Occipital lobe (tissue), 2 donors: ENCODE measurements around the gene GLT1D1. TPM values are rescaled to one million over a fixed set of nuclear protein-coding genes. Genes with fewer than 3 reads are reported as not detected.

ENCODE experiments used
- DNase-seq: peaks from one replicate; lab custom pipeline; 2025; lab: John Stamatoyannopoulos, UW
- total RNA-seq: library from RNA; depleted of rRNA; stranded (reverse); fragments of >200 nt; gene quantifications from one replicate; pipeline ENCODE4 v1.2.3, GENCODE V29; 2014

The GLT1D1 gene
- total RNA-seq, 1 donor from 2014 or later, result 8.9 TPM

DNA sequence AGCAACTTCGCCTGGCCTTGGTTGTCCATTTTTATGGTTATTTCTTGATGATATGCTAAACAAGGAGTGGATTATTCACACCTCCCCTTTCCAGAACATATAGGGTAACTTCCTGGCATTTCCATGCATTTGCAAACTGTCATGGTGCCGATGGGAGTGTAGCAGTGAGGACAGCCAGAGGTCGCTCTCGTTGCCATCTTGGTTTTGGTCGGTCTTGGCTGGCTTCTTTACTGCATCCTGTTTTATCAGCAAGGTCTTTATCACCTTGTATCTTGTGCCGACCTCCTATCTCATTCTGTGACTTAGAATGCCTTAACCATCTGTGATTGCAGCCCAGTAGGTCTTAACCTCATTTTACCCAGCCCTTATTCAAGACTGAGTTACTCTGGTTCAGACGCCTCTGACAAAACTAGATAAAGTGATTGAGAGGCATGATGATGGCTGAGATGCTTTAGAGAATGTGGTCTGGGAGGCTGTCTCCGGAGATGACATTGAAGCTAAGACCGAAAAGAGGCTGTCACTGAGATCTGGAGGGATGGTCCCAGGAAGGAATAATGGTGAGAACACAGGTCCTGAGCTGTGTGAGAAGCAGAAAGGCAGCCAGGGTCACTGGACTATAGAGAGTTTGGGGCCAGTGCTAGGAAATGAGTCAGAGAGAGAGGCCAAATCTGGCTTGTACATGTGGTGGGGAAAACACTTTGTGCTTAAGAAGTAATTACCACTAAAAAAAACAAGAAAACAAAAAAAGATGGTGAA is 2.9 kb downstream of the GLT1D1 start:
- DNase-seq, result no peak

DNA sequence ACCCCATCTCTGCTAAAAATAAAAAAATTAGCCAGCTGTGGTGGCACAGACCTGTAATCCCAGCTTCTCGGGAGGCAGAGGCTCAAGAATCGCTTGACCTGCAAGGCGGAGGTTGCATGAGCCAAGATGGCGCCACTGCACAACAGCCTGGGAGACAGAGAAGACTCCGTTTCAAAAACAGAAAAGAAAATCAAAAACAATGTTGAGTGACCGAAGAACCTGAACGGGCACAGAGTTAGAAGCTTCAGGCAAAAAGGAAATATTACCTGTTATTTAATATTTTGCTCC is 3.5 kb downstream of the GLT1D1 start:
- DNase-seq, result no peak

DNA sequence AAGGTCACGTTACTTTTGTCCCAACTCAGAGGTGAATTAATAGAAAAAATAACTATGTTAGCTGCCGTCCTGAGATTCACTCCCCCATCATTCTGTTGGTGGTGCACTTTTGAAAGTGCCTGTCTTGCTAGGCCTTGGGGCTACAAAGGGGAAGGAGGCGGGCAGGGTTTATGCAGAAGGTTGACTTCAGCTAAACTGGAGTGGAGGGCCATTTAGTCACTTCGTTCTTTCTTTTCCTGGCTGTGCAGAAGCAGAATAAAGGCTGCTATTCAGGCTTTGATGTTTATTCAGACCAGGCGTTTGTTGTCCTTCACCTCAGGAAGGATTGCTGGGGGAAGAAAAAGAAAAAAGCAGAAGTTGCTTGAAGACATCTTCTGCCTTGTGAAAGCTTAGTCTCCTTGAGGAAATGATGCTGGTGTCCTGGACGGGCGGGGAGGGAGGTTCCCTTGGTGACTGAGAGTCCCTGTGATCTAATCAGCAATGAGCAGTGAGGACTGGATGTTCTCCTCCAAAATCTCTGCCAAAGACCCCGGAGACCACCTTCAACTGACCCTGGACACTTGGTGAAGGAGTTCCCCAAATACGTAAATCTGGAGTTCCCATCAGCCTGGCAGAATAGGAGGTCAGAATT is 4.0 kb downstream of the GLT1D1 start:
- DNase-seq, result no peak

DNA sequence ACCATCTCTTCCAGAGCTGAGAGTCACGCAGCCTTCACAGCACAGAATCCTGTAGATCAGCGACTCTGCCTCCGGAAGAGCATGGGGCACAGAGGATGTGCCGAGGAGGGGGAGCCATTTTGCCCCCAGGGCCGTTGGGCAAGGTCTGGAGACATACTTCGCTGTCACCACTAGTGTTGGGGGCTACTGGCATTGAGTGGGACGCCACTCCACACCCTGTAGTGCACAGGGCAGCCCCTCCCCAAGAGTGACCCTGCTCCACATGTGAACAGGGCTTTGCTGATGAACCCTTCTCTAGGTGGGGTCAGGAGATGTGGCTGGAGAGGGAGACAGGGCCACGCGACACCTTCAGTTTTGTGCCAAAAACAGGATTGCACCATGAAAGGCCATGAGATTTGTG is 6.0 kb downstream of the GLT1D1 start:
- no peak for DNase-seq

DNA sequence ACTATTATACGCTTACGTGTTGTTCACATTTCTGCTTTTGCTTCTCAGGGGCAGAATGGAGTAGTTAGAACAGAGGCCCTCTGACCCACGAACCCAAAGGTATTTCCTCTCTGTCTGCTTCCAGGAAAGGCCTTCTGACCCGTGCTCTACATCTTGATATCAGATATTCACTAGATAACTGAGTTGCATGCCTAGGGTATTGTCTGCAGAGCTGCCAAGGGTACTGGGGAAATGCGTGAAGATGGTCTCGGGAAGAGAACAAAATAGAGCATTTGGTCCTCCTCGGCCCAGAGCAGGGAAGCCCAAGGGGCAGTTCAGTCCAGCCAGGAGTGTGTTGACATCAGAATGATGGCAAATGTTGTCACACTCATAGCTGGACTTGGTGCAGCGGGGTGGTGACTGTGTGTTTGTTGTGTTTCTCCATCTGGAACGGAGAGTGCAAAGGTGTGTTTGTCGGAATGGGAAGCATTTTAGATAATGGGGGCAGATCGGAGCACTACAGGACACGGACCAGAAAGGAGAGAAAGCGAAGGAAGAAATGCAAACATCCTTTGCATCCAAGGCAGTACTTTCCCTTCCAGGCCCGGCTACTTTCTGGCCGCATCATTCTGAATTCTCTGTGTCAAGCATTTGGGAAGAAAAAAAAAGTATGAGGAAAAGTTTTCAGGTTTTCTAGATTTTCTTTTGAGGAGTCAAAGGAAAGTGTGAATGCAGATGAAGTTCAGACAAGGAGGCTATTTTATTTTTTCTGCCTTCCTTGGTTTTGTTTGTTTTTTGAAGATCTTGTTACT is 8.1 kb downstream of the GLT1D1 start:
- DNase-seq, result no peak

DNA sequence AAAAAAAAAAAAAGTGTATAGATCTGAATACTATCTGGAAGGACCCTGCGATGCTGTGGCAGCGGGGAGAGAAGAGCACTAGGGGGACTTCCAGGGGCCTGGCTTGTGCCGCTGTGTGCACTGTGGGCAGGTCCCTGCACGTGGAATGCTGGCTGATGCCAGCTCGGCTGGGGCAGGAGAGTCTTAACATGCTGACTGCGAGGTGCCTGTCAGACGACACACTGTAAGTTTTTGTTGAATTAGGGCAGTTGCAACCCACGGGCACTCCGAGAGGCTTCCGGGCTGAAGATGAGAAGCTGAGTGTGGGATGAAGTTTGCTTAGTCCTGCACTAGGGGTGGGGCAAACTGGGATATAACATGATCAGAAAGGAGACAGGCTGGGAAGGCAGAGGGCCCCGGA is 10.7 kb downstream of the GLT1D1 start:
- peak; percentile 36 for DNase-seq

DNA sequence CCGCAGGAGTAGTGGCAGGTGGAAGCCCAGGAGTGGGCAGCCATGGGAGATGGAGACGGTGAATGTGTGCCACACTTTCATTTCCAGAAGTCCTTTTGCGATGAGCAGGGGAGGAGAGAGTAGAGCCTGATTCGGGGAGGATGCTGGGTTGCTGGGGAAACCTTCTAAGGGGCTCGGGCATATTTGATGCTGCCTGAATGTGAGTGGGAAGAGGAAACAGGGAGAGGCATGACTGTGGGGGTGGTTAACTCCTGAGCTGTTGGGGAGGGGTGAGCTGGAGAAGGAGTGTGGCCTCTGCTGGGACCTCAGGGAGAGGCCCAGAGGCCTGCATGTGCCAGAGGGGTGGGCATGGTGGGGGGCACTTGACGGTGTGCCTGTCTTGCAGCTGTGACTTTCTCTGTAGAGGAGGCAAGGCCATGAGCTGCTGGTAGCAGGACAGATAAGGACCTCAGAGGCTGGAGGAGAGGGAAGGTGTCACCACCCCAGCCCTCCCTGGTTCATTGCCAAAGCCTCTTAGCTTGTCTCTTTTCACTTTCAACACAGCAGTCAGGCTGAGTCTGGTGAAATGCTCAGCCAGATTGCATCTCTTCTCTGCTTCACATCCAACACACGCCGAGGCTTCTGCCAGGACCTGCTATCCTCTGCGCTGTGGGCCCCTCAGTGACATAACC is 11.4 kb downstream of the GLT1D1 start:
- peak; percentile 37 for DNase-seq

DNA sequence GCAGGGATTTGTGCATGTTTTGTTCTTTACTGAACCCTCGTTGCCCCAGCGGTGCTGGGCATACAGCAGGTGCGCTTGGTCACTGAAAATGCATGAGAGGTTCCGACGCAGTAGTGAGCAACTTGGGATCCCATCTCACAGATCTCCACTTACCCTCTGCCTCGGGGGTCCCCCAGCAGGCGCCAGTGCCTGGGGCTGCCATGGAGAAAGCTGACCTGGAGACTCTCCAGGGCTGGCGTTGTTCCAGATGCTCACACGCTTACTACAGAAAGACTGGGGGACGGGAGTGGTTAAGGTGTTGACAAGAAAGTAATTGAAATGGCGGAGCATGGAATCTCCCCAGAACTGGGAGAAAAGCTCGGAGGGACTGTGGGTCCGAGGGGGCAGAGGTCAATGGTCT is 14.2 kb downstream of the GLT1D1 start:
- no peak for DNase-seq

DNA sequence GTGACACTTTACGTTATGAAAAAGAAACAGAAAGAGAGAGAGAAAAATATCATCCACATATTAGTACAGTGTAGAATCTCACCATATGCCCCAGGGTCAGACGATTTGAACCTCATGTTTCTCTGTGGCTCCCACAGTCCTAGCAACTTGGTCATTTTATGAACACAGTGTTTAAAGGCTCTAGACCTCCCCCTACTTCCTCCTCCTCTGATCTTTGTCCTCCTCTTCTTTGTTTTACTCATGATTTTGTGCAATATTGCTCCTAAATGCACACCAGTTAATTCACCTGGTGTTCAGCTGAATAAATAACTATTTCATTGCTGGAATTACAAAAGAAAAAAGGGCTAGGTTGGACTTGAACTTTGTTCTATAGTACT is 18.2 kb downstream of the GLT1D1 start:
- no peak for DNase-seq

DNA sequence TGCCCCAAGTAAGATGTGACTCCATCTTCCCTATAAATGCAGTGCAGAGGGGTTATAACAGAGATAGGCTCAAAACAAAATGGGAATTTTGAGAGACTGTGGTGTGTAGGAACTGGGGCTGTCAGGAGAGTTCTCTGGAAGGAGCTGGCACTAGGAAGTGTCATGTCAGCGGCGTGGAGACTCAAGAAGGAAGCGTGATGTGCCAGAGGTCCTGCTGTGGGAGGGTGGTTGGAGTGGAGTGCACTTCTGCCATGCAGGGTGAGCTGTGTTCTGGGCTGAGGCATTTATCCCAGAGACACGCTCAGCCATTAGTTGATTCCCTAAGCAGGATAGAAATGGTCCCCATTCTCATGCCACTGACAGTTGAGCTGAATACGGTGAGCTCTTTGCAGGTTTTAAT is 19.0 kb downstream of the GLT1D1 start:
- DNase-seq, result no peak

DNA sequence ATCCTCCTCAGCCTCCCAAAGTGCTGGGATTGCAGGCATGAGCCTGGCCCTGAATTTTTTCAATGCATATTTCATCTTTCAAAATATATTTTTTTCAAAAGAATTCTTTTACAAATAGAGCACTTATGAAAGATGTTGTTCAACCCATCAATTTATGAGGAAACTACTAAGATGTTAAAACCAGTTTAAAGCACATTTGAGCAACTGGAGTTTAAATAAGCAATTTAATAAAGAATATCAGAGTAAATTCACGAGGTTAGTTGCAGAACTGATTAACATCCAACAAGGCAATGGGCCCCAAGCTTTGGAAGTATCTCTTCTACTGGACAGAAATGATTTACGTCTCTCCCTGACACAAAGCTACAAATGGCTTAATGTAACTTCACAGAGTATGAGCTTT is 23.3 kb downstream of the GLT1D1 start:
- no peak for DNase-seq

DNA sequence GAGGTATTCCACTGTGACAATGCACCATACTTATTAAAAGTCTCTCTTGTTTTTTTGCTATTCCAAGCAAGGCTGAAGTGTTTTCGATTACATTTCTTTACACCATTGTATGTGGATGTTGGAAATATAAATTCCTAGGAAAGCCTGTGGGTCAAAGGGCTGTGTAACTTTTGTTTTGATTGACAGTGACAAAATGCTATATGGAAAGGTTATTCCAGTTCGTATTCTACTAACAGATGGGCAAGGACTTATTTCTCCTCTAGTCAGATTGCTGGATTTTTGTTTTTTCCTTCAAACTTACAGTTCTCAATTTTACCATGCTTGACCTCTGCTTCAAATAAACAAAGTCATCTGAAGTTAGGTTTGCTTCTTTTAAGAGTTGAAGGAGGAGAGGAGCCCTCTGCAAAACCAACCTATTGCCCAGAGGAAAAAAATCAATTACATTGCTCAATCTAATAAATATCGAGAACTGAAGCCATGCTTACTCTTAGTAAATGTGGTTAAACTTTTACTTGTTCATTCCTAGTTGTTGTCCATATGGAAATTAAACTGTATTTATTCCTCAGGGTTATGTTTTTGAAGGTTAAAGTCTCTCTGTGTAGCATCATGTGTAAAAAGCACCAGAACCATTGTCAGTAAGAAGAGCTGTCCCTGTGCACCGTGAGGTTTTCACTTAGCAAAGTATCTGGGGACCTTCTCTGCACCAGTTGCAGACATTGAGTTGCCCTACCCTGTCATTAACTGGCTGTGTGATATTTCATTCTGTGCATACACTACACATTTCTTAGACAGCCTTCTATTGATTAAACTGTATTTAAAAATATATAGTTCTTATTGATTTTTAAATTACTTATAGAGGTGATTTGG is 26.9 kb downstream of the GLT1D1 start:
- no peak for DNase-seq

DNA sequence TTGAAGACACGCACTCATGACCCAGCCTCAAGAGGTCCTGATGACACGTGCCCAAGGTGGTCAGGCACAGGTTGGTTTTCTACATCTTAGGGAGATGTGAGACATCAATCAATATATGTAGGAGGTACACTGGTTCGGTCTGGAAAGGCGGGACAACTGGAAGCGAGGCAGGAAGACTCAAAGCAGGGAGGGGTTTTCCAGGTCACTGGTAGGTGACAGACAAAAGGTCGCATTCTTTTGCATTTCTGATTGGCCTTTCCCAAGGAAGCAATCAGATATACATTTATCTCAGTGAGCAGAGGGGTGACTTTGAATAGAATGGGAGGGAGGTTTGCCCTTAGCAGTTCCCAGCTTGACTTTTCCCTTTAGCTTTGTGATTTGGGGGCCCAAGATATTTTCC is 38.6 kb downstream of the GLT1D1 start:
- DNase-seq, result no peak

DNA sequence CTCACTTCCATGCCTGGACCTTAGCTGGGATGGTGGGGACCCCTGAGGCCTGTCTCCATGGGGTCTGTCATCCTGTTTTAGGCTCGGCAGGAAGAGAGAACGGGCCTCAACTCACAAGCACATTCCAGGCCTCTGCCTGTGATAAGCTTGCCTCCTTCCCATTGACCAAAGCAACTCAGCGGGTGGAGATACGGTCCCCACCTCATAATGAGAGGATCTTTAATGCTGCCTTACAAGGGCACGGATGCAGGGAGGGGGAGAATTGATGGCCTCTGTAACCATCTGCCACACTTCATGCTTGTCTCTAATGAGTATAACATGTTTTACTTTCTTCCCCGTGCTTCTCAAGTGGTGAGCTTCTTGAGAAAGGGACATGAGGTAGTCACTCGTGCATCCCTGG is 50.0 kb downstream of the GLT1D1 start:
- DNase-seq, result no peak

DNA sequence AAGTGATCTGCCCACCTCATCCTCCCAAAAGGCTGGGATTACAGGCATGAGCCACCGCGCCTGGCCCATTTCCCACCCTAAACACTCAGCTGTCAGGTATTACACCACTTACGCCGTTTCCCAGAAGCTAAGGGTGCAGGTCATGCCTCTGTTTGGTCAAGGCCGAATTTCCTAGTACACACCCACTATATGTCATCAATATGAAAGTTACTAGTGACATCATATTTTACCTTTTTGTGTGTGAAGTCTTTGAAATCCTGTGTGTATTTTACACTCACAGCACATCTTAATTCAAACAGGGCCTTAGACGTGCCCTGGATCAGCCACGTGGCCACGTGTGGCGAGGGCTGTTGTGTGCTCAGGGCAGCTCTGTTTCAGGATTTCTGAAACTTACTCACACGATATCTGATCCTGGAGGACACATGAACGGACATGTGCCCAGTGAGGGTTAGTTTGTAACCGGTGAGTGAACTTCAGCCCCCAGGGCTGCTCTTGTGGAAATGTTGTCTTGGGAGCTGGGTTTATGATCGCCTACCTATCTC is 51.8 kb downstream of the GLT1D1 start:
- no peak for DNase-seq

DNA sequence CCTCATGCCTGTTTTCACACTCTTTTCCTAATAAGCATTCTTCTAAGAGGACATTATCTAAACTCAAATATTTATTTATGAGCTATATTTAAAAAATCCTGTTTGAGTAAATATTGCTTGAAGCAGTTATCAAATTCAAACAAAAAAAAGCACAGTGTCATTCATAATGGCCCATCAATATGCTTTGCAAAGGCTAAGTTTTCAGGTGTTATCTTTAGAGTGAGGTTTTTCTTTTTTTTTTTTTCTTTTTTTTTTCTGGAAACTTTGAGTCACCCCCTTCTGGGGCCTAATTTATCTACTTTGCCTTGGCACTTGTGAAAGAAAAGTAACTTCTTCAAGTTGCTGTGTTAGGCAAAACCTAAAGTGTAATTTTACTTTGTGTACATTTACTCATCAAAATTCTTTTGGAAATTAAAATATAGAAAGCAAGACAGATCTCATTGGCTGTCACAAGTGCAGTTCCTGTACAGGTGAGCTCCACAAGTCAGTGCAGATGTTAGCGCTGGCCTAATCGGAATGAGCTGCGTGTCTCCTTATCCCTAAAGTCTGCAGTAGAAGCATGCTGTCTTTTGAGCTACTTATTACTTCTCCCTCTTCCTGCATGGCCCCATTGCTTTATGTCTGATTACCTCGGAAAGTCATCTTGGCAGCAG is 53.3 kb downstream of the GLT1D1 start:
- DNase-seq, result no peak

DNA sequence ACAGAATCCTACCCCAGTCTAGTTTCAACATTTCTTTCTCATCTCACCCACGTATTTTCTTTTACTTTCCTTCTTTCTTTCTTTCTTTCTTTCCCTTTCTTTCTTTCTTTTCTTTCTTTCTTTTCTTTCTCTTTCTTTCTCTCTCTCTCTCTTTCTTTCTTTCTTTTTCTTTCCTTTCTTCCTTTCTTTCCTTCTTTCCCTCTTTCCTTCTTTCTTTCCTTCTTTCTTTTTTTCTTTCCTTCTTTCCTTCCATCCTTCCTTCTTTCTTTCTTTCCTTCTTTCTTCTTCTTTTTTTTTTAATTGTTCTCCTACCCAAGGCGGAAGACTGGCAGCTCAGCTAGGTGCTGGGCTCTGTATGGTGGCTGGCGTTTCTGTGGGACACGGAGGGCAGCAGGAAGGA is 55.0 kb downstream of the GLT1D1 start:
- no peak for DNase-seq

DNA sequence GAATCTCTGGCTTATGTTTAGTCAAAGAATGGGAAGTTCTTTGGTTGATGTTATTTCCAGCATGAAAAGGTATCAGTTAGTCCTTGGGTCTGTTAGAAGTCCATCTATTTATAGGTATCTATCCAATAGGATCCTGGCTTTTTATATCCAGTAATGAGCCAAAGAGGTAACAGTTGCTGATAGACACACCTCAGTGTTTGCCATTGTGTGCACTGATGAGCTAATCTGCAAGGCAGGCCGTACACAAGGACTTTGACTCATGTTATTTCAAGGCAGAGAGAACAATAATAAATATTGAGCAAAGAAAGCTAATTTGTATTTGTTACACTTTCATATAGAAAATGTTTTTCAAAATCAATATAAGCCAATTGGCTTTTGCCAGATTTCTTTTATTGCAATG is 56.4 kb downstream of the GLT1D1 start:
- no peak for DNase-seq

DNA sequence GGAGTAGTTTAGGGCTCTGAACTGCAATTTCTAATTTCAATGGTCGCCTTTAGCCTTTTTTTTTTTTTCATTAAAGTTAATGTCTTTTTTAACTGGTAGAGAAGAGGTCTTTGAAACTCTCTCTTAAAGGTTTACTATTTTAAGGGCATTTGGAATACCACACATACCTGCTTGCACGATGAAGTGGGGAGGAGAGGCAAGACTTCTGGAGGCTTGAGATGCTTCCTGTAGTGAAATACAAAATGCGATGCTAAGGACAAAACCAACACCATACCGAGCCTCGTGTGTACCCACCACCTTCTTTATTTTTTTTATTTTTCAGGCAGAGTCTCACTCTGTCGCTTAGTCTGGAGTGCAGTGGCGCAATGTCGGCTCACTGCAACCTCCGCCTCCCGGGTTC is 57.4 kb downstream of the GLT1D1 start:
- DNase-seq, result no peak

DNA sequence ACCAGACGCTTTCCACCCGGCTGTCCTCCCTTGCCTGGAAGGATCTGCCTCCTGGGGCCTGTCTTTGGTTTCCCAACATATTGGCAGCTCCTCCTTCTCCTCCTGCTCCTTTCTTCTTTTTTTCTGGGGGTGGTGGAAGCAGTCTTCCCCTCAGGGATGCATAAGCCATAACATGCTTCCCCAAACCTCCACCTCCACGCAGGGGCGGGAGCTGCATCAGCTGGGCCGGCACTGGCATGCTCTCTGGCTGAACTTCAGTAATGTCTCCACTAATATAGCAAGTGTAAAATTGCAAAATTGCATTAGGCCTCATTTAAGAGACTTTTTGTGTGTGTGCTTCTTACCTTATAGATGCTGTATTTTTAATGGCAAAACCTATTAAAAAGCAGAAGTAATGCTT is 58.6 kb downstream of the GLT1D1 start:
- peak; percentile 4 for DNase-seq
